Erythroblast (primary cell): ENCODE measurements around the gene SLC9B1.

Experiments
- GATA1 ChIP-seq: IDR thresholded peaks from 2 replicates; pipeline ENCODE4 v1.6.1; 2011; ENCODE audit warnings: low read depth, mild to moderate bottlenecking, control low read depth, low read length, moderate library complexity
- POLR2A ChIP-seq: IDR thresholded peaks from 2 replicates; pipeline ENCODE4 v1.6.1; 2011; ENCODE audit warnings: mild to moderate bottlenecking, low read length

DNA sequence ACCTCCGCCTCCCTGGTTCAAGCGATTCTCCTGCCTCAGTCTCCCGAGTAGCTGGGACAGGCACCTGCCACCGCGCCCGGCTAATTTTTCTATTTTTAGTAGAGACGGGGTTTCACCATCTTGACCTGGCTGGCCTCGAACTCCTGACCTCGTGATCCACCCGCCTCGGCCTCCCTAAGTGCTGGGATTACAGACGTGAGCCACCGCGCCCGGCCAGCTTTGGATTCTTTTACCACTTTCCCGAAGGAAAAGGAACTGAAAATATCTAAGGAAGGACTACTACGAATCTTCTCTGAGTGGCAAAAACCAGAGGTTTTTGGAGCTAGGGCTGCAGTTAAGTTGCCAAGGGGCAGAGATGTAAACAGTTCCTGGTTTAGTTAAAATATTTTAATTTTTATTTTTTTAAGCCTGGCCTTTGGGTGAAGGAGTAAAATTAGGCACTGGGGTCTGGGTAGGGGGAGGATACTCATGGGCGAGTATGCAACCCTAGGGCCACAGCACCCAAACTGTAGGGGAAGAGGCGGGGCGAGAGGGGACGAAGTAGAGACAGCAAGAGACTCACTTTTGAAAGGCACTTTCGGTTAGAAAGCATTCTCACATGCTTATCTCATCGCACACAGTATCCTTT is 151.2 kb downstream of the SLC9B1 start:
- no peak for TF ChIP-seq POLR2A
- no peak for TF ChIP-seq GATA1
